Measurements from ENCODE around the gene VAMP5. TPM values are rescaled to one million over a fixed set of nuclear protein-coding genes. Genes with fewer than 3 reads are reported as not detected.

VAMP5 gene
- total and polyA plus RNA-seq, 2 of the 8 experiments (the other 6 are each of a cell fraction or from before 2014, with no cell fraction given), result 4.7 to 14.2 TPM

DNA sequence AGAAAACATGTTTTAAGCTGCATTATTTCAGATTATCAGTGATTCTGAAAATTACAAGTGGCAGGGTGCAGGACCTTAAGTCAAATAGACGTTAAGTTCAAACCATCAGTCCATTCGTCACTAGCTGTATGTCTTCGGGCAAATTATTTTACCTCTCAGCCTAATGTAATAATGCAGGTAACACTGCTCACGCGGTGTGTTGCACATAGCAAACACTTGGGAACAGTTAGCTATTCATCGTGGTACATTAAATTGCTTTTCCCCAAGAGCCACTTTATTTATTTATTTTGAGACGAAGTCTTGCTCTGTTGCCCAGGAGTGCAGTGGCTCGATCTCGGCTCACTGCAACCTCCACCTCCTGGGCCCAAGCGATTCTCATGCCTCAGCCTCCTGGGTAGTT is 35.1 kb upstream of the VAMP5 start:
- WGBS, 2 experiments (ENCODE audit: extremely low coverage in 1 of 2, insufficient coverage in 1 of 2, insufficient read length in 1 of 2, insufficient replicate concordance in 2 of 2, low coverage in 1 of 2, low lambda C conversion rate in 2 of 2, missing lambda C conversion rate in 1 of 2), result 89% methylated on average over 10 of the region's 10 CpGs; no CpG with 5 or more reads in 1 of the 2 experiments

More for the DNA sequence above, 35.1 kb upstream of the VAMP5 start:
- FAIRE-seq (no peak), DNase-seq (ENCODE audit: low read depth in 1 of 2, low spot score in 2 of 2) (no peak)
- Histone ChIP-seq H3K4me3 (ENCODE audit: extremely low read depth in 1 of 4, insufficient read depth in 2 of 4, low read depth in 3 of 4, low read length in 4 of 4) (no peak overlapping the region), H3K79me1 (ENCODE audit: low read depth, low read length) (no peaks in the 10 kb centered on the region), H3K23me2 (ENCODE audit: low read depth, low read length) (no peaks in the 10 kb centered on the region), H3K4ac (replicated peaks; ENCODE audit: insufficient read length, low read depth, low read length) (no peak overlapping the region), H3K27ac (ENCODE audit: low read depth, low read length) (no peak overlapping the region), H3K9ac (replicated peaks in 1 of 4; ENCODE audit: extremely low read depth in 1 of 4, low read depth in 3 of 4, low read length in 3 of 4) (no peak overlapping the region), H3K14ac (ENCODE audit: insufficient read length) (no peak overlapping the region), H4K8ac (ENCODE audit: extremely low read depth, insufficient read depth, low read length) (no peak overlapping the region), H4K5ac (ENCODE audit: insufficient read length, low read depth, low read length) (no peak overlapping the region), H2AFZ (ENCODE audit: low read length) (no peak overlapping the region), H2BK120ac (replicated peaks; ENCODE audit: low read depth, low read length) (no peak overlapping the region), H3K4me2 (ENCODE audit: insufficient read depth in 1 of 2, low read depth in 2 of 2, low read length in 2 of 2) (no peak overlapping the region), H2BK15ac (ENCODE audit: low read length) (no peak overlapping the region), H3K56ac (replicated peaks; ENCODE audit: insufficient read length, low read depth, low read length) (no peak overlapping the region), H4K20me1 (replicated peaks in 1 of 2; ENCODE audit: control insufficient read depth in 1 of 2, insufficient read depth in 2 of 2, low read length in 2 of 2) (peaks cover 2 to 3% of the 10 kb centered on the region in 2 experiments), H3K18ac (ENCODE audit: extremely low read depth, low read length) (no peak overlapping the region), H3K36me3 (ENCODE audit: control insufficient read depth in 2 of 4, insufficient read depth in 4 of 4, low read length in 3 of 4) (peaks cover 19 to 46% (median 34%) of the 10 kb centered on the region in 4 experiments), H3K23ac (ENCODE audit: insufficient read length) (no peak overlapping the region), H3K9me3 (ENCODE audit: insufficient read depth in 2 of 2, low read depth in 1 of 2, low read length in 1 of 2) (no peaks in the 10 kb centered on the region), H4K91ac (replicated peaks; ENCODE audit: insufficient read length, low read length) (no peak overlapping the region), H2BK12ac (ENCODE audit: low read depth, low read length) (no peak overlapping the region), H3K27me3 (replicated peaks in 1 of 4; ENCODE audit: control insufficient read depth in 3 of 4, extremely low read depth in 1 of 4, insufficient read depth in 3 of 4, low read length in 3 of 4) (no peaks in the 10 kb centered on the region), H3K4me1 (replicated peaks in 1 of 4; ENCODE audit: control insufficient read depth in 3 of 4, insufficient read depth in 4 of 4, low read length in 3 of 4) (peaks cover 0 to 2% (median 0%) of the 10 kb centered on the region in 4 experiments; a peak in 1 of 7 replicates), H2AK5ac (ENCODE audit: low read depth, low read length) (no peak overlapping the region), H2BK20ac (ENCODE audit: low read length) (no peak overlapping the region), H2BK5ac (ENCODE audit: low read depth, low read length) (no peak overlapping the region), H3K79me2 (ENCODE audit: control insufficient read depth in 1 of 2, insufficient read depth in 2 of 2, low read length in 2 of 2) (no peaks in the 10 kb centered on the region)
- ChIA-PET CTCF (ENCODE audit: partially characterized antibody) (interaction anchor here (0.7 to 10.1 kb wide), 12 partner anchors 8 to 249 kb away, joined by 3 to 259 read pairs (median 4); partner anchors contain the start of genes MAT2A and SH2D6), POLR2A (ENCODE audit: partially characterized antibody) (interaction anchor here (0.9 to 38.6 kb wide), 9 partner anchors 8 to 222 kb away, joined by 3 to 1889 read pairs (median 347); partner anchors contain the start of genes CAPG, GGCX, MAT2A and SH2D6)
- TF ChIP-seq CREB1 (IDR thresholded peaks at IDR 0.05) (no peak), TBP (IDR thresholded peaks at IDR 0.05; ENCODE audit: low read depth, low read length) (no peak), TCF12 (IDR thresholded peaks at IDR 0.05; ENCODE audit: low read depth, low read length) (no peak), CTBP2 (IDR thresholded peaks at IDR 0.05; ENCODE audit: borderline replicate concordance, insufficient read depth, insufficient read length, low read length) (no peak), EGR1 (IDR thresholded peaks at IDR 0.05; ENCODE audit: borderline replicate concordance, low read depth, low read length) (no peak), PHF8 (conservative IDR thresholded peaks at IDR 0.05; ENCODE audit: low read depth, low read length) (no peak)

Data from H1 (cell line).